ENCODE data around the gene RNU7-1. TPM values are rescaled to one million over a fixed set of nuclear protein-coding genes. Genes with fewer than 3 reads are reported as not detected.

Gene RNU7-1
- total RNA-seq, 1 experiment from 2014 or later, result not detected

GRCh38 chr12:6978188-6978587, 34.6 kb downstream of the RNU7-1 start:
- in situ Hi-C loops (cut with HindIII; ENCODE audit: low pct_unique_long_range_greater_than_20kb, low sequenced_read_pairs), result no loop called here
- no peak for DNase-seq (ENCODE audit: low read depth)

GRCh38 chr12:6978611-6979011, 35.0 kb downstream of the RNU7-1 start:
- in situ Hi-C loops (cut with HindIII; ENCODE audit: low pct_unique_long_range_greater_than_20kb, low sequenced_read_pairs), result no loop called here
- DNase-seq (ENCODE audit: low read depth), result no peak

DNA sequence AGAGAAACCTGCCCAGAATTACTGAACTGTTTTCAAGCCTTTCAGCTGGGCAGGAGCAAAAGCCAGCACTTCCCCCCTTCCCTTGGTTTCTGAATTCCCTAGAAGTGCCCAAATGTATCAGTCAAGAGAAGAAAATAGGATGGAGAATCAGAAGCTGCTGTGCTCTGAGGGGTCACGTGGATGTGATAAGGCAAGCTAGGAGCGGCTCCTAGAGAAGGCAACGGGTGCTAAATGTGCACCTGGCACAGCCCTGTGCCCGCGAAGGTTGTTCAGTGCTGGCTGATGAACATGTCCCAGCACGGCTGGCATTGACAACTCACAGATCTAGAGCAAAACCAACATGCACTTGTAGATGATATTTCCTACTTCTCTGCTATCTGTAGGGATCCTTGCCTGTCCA, 35.4 kb downstream of the RNU7-1 start:
- in situ Hi-C loops (cut with HindIII; ENCODE audit: low pct_unique_long_range_greater_than_20kb, low sequenced_read_pairs), result no loop called here
- DNase-seq (ENCODE audit: low read depth), result no peak

DNA sequence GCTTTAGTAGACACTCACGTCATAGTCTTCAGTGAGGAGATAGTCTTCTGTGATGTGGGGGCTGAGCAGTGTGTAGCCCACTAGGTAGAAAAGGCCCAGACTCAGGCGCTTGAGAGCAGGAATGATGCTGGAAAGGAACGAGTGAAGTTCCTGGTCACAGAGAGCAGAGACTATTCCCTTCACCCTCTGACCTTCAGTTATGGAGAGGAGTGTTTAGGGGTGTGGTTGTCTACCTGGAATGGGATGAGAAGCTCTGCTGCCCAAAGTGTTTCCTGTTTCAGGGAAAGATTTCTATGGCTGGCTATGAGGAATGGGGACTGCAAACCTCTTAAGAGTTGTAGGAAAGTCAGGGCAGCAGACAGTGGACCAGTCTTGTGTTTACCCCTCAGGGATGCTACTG, 35.8 kb downstream of the RNU7-1 start:
- in situ Hi-C loops (cut with HindIII; ENCODE audit: low pct_unique_long_range_greater_than_20kb, low sequenced_read_pairs), result no loop called here
- DNase-seq (ENCODE audit: low read depth), result no peak

- in situ Hi-C loops (cut with HindIII; ENCODE audit: low pct_unique_long_range_greater_than_20kb, low sequenced_read_pairs), result no loop called here
- no peak for DNase-seq (ENCODE audit: low read depth)
These were observed 36.5 kb downstream of the RNU7-1 start for GRCh38 chr12:6980075-6980474.

GRCh38 chr12:6980740-6981139, 37.1 kb downstream of the RNU7-1 start:
- no peak for DNase-seq (ENCODE audit: low read depth)
- in situ Hi-C loops (cut with HindIII; ENCODE audit: low pct_unique_long_range_greater_than_20kb, low sequenced_read_pairs), result no loop called here

GRCh38 chr12:6981152-6982052, 37.8 kb downstream of the RNU7-1 start:
- DNase-seq (ENCODE audit: low read depth), result no peak
- in situ Hi-C loops (cut with HindIII; ENCODE audit: low pct_unique_long_range_greater_than_20kb, low sequenced_read_pairs), result no loop called here

DNA sequence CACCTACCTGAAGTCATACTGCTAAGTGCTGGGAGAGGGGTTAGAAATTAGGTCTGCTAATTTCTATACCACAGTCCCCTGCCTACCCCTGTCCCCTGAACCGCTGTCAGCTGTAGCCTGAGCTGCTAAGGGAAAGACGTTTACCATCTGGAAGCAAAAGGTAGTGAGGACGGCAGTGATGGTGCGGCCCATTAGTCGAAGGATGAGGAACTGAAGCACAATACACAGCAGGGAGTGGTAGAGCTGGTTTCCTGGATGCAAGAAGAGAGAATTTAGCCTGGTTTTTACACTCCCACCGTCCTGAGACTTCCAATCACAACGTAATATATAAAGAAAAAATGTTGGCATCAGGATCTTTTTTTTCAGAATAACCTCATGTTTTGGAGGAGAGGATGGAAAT, 38.9 kb downstream of the RNU7-1 start:
- no peak for DNase-seq (ENCODE audit: low read depth)
- in situ Hi-C loops (cut with HindIII; ENCODE audit: low pct_unique_long_range_greater_than_20kb, low sequenced_read_pairs), result no loop called here

DNA sequence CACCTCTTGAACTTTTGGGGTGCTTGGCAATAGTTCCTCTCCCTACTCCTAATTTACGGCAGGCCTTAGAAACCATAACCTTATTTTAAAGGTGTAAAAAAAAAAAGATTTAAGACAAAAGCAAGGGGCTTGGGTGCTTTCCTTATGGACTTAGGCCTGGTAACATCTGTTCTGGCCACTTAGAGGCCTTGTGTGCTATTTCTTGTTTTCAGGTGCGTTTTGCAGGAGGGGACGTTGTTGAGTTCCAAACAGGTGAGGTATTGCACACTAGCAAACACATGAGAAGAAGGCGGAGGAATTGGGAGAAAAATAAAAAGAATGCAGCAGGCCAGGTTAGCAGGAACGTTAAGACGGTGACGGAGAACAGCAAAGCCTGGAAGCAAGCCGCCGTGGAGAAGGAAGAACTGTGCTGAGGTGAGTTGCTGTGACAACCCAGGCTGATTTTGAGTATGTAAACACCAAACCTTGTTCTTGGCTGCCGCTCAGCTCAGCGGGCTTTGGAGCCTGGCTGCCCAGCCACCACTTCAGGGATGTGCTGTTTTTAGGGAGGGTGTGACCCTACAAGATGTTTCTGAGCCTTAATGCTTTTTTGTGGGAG, 44.4 kb downstream of the RNU7-1 start:
- in situ Hi-C loops (cut with HindIII; ENCODE audit: low pct_unique_long_range_greater_than_20kb, low sequenced_read_pairs), result no loop called here

More for the DNA sequence above, 44.4 kb downstream of the RNU7-1 start:
- DNase-seq (ENCODE audit: low read depth), result no peak

Other genes starting within 250 kb of the RNU7-1 start
- gene PIANP, start 243.0 kb upstream of the RNU7-1 start, total RNA-seq (2014; rRNA removed; shearing (Covaris generic); ENCODE audit: low replicate concordance), result not detected in 2 replicates
- 135 and 145 TPM in 2 replicates for gene COPS7A, start 219.8 kb upstream of the RNU7-1 start, total RNA-seq (2014; rRNA removed; shearing (Covaris generic); ENCODE audit: low replicate concordance)
- 274 and 316 TPM in 2 replicates for gene MLF2, start 190.7 kb upstream of the RNU7-1 start, total RNA-seq (2014; rRNA removed; shearing (Covaris generic); ENCODE audit: low replicate concordance)
- 286 and 317 TPM in 2 replicates for gene PTMS, start 177.5 kb upstream of the RNU7-1 start, total RNA-seq (2014; rRNA removed; shearing (Covaris generic); ENCODE audit: low replicate concordance)
- gene LAG3, start 171.3 kb upstream of the RNU7-1 start, total RNA-seq (2014; rRNA removed; shearing (Covaris generic); ENCODE audit: low replicate concordance), result not detected in 2 replicates
- gene CD4, start 154.3 kb upstream of the RNU7-1 start, total RNA-seq (2014; rRNA removed; shearing (Covaris generic); ENCODE audit: low replicate concordance), result not detected in 2 replicates
- 10.0 and 15.9 TPM in 2 replicates for gene GPR162, start 122.0 kb upstream of the RNU7-1 start, total RNA-seq (2014; rRNA removed; shearing (Covaris generic); ENCODE audit: low replicate concordance)
- gene P3H3, start 115.4 kb upstream of the RNU7-1 start, total RNA-seq (2014; rRNA removed; shearing (Covaris generic); ENCODE audit: low replicate concordance), result 70.9 and 93.3 TPM in 2 replicates
- 0.14 and 0.46 TPM in 2 replicates for gene GNB3, start 102.9 kb upstream of the RNU7-1 start, total RNA-seq (2014; rRNA removed; shearing (Covaris generic); ENCODE audit: low replicate concordance)
- 136 and 216 TPM in 2 replicates for gene CDCA3, start 92.5 kb upstream of the RNU7-1 start, total RNA-seq (2014; rRNA removed; shearing (Covaris generic); ENCODE audit: low replicate concordance)
- gene USP5, start 91.7 kb upstream of the RNU7-1 start, total RNA-seq (2014; rRNA removed; shearing (Covaris generic); ENCODE audit: low replicate concordance), result 171 and 174 TPM in 2 replicates
- gene TPI1, start 76.3 kb upstream of the RNU7-1 start, total RNA-seq (2014; rRNA removed; shearing (Covaris generic); ENCODE audit: low replicate concordance), result 3,126 and 3,575 TPM in 2 replicates
- 63.0 and 79.5 TPM in 2 replicates for gene SPSB2, start 70.5 kb upstream of the RNU7-1 start, total RNA-seq (2014; rRNA removed; shearing (Covaris generic); ENCODE audit: low replicate concordance)
- 25.4 and 37.8 TPM in 2 replicates for gene LRRC23, start 39.0 kb upstream of the RNU7-1 start, total RNA-seq (2014; rRNA removed; shearing (Covaris generic); ENCODE audit: low replicate concordance)
- 91.9 and 127 TPM in 2 replicates for gene ENO2, start 29.2 kb upstream of the RNU7-1 start, total RNA-seq (2014; rRNA removed; shearing (Covaris generic); ENCODE audit: low replicate concordance)
- gene ATN1, start 15.9 kb upstream of the RNU7-1 start, total RNA-seq (2014; rRNA removed; shearing (Covaris generic); ENCODE audit: low replicate concordance), result 0.84 and 2.8 TPM in 2 replicates
- 105 and 107 TPM in 2 replicates for gene C12orf57, start 206 bp downstream of the RNU7-1 start, total RNA-seq (2014; rRNA removed; shearing (Covaris generic); ENCODE audit: low replicate concordance)
- gene PTPN6, start 7.5 kb downstream of the RNU7-1 start, total RNA-seq (2014; rRNA removed; shearing (Covaris generic); ENCODE audit: low replicate concordance), result 28.3 and 30.2 TPM in 2 replicates
- 458 and 488 TPM in 2 replicates for gene PHB2, start 26.8 kb downstream of the RNU7-1 start, total RNA-seq (2014; rRNA removed; shearing (Covaris generic); ENCODE audit: low replicate concordance)
- 43.4 and 93.6 TPM in 2 replicates for gene EMG1, start 27.1 kb downstream of the RNU7-1 start, total RNA-seq (2014; rRNA removed; shearing (Covaris generic); ENCODE audit: low replicate concordance)
- gene LPCAT3, start 74.7 kb downstream of the RNU7-1 start, total RNA-seq (2014; rRNA removed; shearing (Covaris generic); ENCODE audit: low replicate concordance), result 19.5 and 26.3 TPM in 2 replicates
- 9.5 and 11.0 TPM in 2 replicates for gene C1S, start 116.9 kb downstream of the RNU7-1 start, total RNA-seq (2014; rRNA removed; shearing (Covaris generic); ENCODE audit: low replicate concordance)
- gene C1R, start 148.6 kb downstream of the RNU7-1 start, total RNA-seq (2014; rRNA removed; shearing (Covaris generic); ENCODE audit: low replicate concordance), result 9.8 and 19.0 TPM in 2 replicates
- gene C1RL, start 165.4 kb downstream of the RNU7-1 start, total RNA-seq (2014; rRNA removed; shearing (Covaris generic); ENCODE audit: low replicate concordance), result 14.8 and 22.4 TPM in 2 replicates
- gene RBP5, start 185.1 kb downstream of the RNU7-1 start, total RNA-seq (2014; rRNA removed; shearing (Covaris generic); ENCODE audit: low replicate concordance), result not detected in 2 replicates
- gene CLSTN3, start 186.6 kb downstream of the RNU7-1 start, total RNA-seq (2014; rRNA removed; shearing (Covaris generic); ENCODE audit: low replicate concordance), result 3.4 and 13.8 TPM in 2 replicates
- 31.9 and 45.3 TPM in 2 replicates for gene PEX5, start 245.9 kb downstream of the RNU7-1 start, total RNA-seq (2014; rRNA removed; shearing (Covaris generic); ENCODE audit: low replicate concordance)